Measurements from ENCODE around the gene KIAA1586. TPM values are rescaled to one million over a fixed set of nuclear protein-coding genes. Genes with fewer than 3 reads are reported as not detected.
A peak's percentile ranks its signal among the peaks of the same experiment; 100 is the strongest.

The KIAA1586 gene
- total and polyA plus RNA-seq, 4 donors: 17.1 to 59.4 (median 20.0) TPM

GRCh38 chr6:57069228-57069627 is 22.7 kb downstream of the KIAA1586 start:
- no peak for DNase-seq (ENCODE audit: low read depth in 4 of 6, low spot score in 6 of 6)
- no peaks in the 10 kb centered on the region for H3K27me3 ChIP-seq (ENCODE audit: control insufficient read depth, insufficient read depth, low read length)
- peaks cover 2% of the 10 kb centered on the region for H3K36me3 ChIP-seq (ENCODE audit: control insufficient read depth, insufficient read depth, low read length)
- WGBS (ENCODE audit: insufficient coverage): 84% methylated on average over 4 of the region's 4 CpGs
- H3K4me3 ChIP-seq (ENCODE audit: low read depth, low read length): no peak overlapping the region
- no peaks in the 10 kb centered on the region for H3K9me3 ChIP-seq (ENCODE audit: control insufficient read depth, insufficient read depth, low read length)
- no peak overlapping the region for H3K27ac ChIP-seq (ENCODE audit: low read depth, low read length)
- no peaks in the 10 kb centered on the region for H3K4me1 ChIP-seq (ENCODE audit: control insufficient read depth, insufficient read depth, low read length)

GRCh38 chr6:57069920-57070331 is 23.4 kb downstream of the KIAA1586 start:
- Histone ChIP-seq H3K36me3 (ENCODE audit: control insufficient read depth, insufficient read depth, low read length) (peaks cover 2% of the 10 kb centered on the region), H3K27ac (ENCODE audit: low read depth, low read length) (no peak overlapping the region), H3K4me1 (ENCODE audit: control insufficient read depth, insufficient read depth, low read length) (no peaks in the 10 kb centered on the region), H3K4me3 (ENCODE audit: low read depth, low read length) (no peak overlapping the region), H3K27me3 (ENCODE audit: control insufficient read depth, insufficient read depth, low read length) (no peaks in the 10 kb centered on the region), H3K9me3 (ENCODE audit: control insufficient read depth, insufficient read depth, low read length) (no peaks in the 10 kb centered on the region)
- 83% methylated on average over 6 of the region's 9 CpGs for WGBS (ENCODE audit: insufficient coverage)
- no peak for DNase-seq (ENCODE audit: low read depth in 4 of 6, low spot score in 6 of 6)

GRCh38 chr6:57072108-57072507 is 25.6 kb downstream of the KIAA1586 start:
- Histone ChIP-seq H3K27ac (ENCODE audit: low read depth, low read length) (no peak overlapping the region), H3K36me3 (ENCODE audit: control insufficient read depth, insufficient read depth, low read length) (no peaks in the 10 kb centered on the region), H3K4me1 (ENCODE audit: control insufficient read depth, insufficient read depth, low read length) (no peaks in the 10 kb centered on the region), H3K27me3 (ENCODE audit: control insufficient read depth, insufficient read depth, low read length) (no peaks in the 10 kb centered on the region), H3K4me3 (ENCODE audit: low read depth, low read length) (no peak overlapping the region), H3K9me3 (ENCODE audit: control insufficient read depth, insufficient read depth, low read length) (no peaks in the 10 kb centered on the region)
- no peak for DNase-seq (ENCODE audit: low read depth in 4 of 6, low spot score in 6 of 6)
- WGBS (ENCODE audit: insufficient coverage): 89% methylated on average over 2 of the region's 3 CpGs

- no peaks in the 10 kb centered on the region for H3K27me3 ChIP-seq (ENCODE audit: control insufficient read depth, insufficient read depth, low read length)
- H3K36me3 ChIP-seq (ENCODE audit: control insufficient read depth, insufficient read depth, low read length): no peaks in the 10 kb centered on the region
- WGBS (ENCODE audit: insufficient coverage): 73% methylated on average over 7 of the region's 8 CpGs
- no peak for DNase-seq (ENCODE audit: low read depth in 4 of 6, low spot score in 6 of 6)
- peaks cover 1% of the 10 kb centered on the region for H3K9me3 ChIP-seq (ENCODE audit: control insufficient read depth, insufficient read depth, low read length)
- H3K4me3 ChIP-seq (ENCODE audit: low read depth, low read length): no peak overlapping the region
- H3K27ac ChIP-seq (ENCODE audit: low read depth, low read length): no peak overlapping the region
- H3K4me1 ChIP-seq (ENCODE audit: control insufficient read depth, insufficient read depth, low read length): no peaks in the 10 kb centered on the region
Observed at GRCh38 chr6:57074383-57074782, 27.9 kb downstream of the KIAA1586 start.

GRCh38 chr6:57075092-57075491 is 28.6 kb downstream of the KIAA1586 start:
- no peak overlapping the region for H3K4me3 ChIP-seq (ENCODE audit: low read depth, low read length)
- H3K36me3 ChIP-seq (ENCODE audit: control insufficient read depth, insufficient read depth, low read length): no peaks in the 10 kb centered on the region
- peaks cover 1% of the 10 kb centered on the region for H3K9me3 ChIP-seq (ENCODE audit: control insufficient read depth, insufficient read depth, low read length)

GRCh38 chr6:57078531-57079207 is 32.2 kb downstream of the KIAA1586 start:
- no peak overlapping the region for H3K4me3 ChIP-seq (ENCODE audit: low read depth, low read length)
- H3K27me3 ChIP-seq (ENCODE audit: control insufficient read depth, insufficient read depth, low read length): no peaks in the 10 kb centered on the region
- H3K4me1 ChIP-seq (ENCODE audit: control insufficient read depth, insufficient read depth, low read length): no peaks in the 10 kb centered on the region
- no CpG with 5 or more reads among the region's 1 CpG for WGBS (ENCODE audit: insufficient coverage)
- no peaks in the 10 kb centered on the region for H3K36me3 ChIP-seq (ENCODE audit: control insufficient read depth, insufficient read depth, low read length)
- no peak overlapping the region for H3K27ac ChIP-seq (ENCODE audit: low read depth, low read length)
- no peak for DNase-seq (ENCODE audit: low read depth in 4 of 6, low spot score in 6 of 6)
- H3K9me3 ChIP-seq (ENCODE audit: control insufficient read depth, insufficient read depth, low read length): peaks cover 1% of the 10 kb centered on the region

More at GRCh38 chr6:57075092-57075491, 28.6 kb downstream of the KIAA1586 start:
- no peaks in the 10 kb centered on the region for H3K27me3 ChIP-seq (ENCODE audit: control insufficient read depth, insufficient read depth, low read length)
- no peak overlapping the region for H3K27ac ChIP-seq (ENCODE audit: low read depth, low read length)
- no peaks in the 10 kb centered on the region for H3K4me1 ChIP-seq (ENCODE audit: control insufficient read depth, insufficient read depth, low read length)
- DNase-seq (ENCODE audit: low read depth in 4 of 6, low spot score in 6 of 6): no peak

GRCh38 chr6:57085471-57085870 is 39.0 kb downstream of the KIAA1586 start:
- Histone ChIP-seq H3K27ac (ENCODE audit: low read depth, low read length) (no peak overlapping the region), H3K36me3 (ENCODE audit: control insufficient read depth, insufficient read depth, low read length) (no peaks in the 10 kb centered on the region), H3K4me3 (ENCODE audit: low read depth, low read length) (no peak overlapping the region), H3K9me3 (ENCODE audit: control insufficient read depth, insufficient read depth, low read length) (no peaks in the 10 kb centered on the region), H3K4me1 (ENCODE audit: control insufficient read depth, insufficient read depth, low read length) (no peaks in the 10 kb centered on the region), H3K27me3 (ENCODE audit: control insufficient read depth, insufficient read depth, low read length) (no peaks in the 10 kb centered on the region)
- no peak for DNase-seq (ENCODE audit: low read depth in 4 of 6, low spot score in 6 of 6)
- 75% methylated on average over 1 of the region's 2 CpGs for WGBS (ENCODE audit: insufficient coverage)

GRCh38 chr6:57086843-57087242 is 40.4 kb downstream of the KIAA1586 start:
- Histone ChIP-seq H3K27ac (ENCODE audit: low read depth, low read length) (no peak overlapping the region), H3K27me3 (ENCODE audit: control insufficient read depth, insufficient read depth, low read length) (no peaks in the 10 kb centered on the region), H3K9me3 (ENCODE audit: control insufficient read depth, insufficient read depth, low read length) (no peaks in the 10 kb centered on the region), H3K36me3 (ENCODE audit: control insufficient read depth, insufficient read depth, low read length) (no peaks in the 10 kb centered on the region), H3K4me1 (ENCODE audit: control insufficient read depth, insufficient read depth, low read length) (no peaks in the 10 kb centered on the region), H3K4me3 (ENCODE audit: low read depth, low read length) (no peak overlapping the region)
- DNase-seq (ENCODE audit: low read depth in 4 of 6, low spot score in 6 of 6): no peak
- WGBS (ENCODE audit: insufficient coverage): no CpG with 5 or more reads among the region's 1 CpG

GRCh38 chr6:57087916-57088315 is 41.4 kb downstream of the KIAA1586 start:
- Histone ChIP-seq H3K27ac (ENCODE audit: low read depth, low read length) (no peak overlapping the region), H3K4me3 (ENCODE audit: low read depth, low read length) (no peak overlapping the region), H3K36me3 (ENCODE audit: control insufficient read depth, insufficient read depth, low read length) (no peaks in the 10 kb centered on the region), H3K4me1 (ENCODE audit: control insufficient read depth, insufficient read depth, low read length) (no peaks in the 10 kb centered on the region), H3K9me3 (ENCODE audit: control insufficient read depth, insufficient read depth, low read length) (no peaks in the 10 kb centered on the region), H3K27me3 (ENCODE audit: control insufficient read depth, insufficient read depth, low read length) (no peaks in the 10 kb centered on the region)
- no peak for DNase-seq (ENCODE audit: low read depth in 4 of 6, low spot score in 6 of 6)
- no CpG with 5 or more reads among the region's 4 CpGs for WGBS (ENCODE audit: insufficient coverage)

GRCh38 chr6:57089265-57089664 is 42.8 kb downstream of the KIAA1586 start:
- no peak for DNase-seq (ENCODE audit: low read depth in 4 of 6, low spot score in 6 of 6)
- Histone ChIP-seq H3K27me3 (ENCODE audit: control insufficient read depth, insufficient read depth, low read length) (no peaks in the 10 kb centered on the region), H3K27ac (ENCODE audit: low read depth, low read length) (no peak overlapping the region), H3K9me3 (ENCODE audit: control insufficient read depth, insufficient read depth, low read length) (no peaks in the 10 kb centered on the region), H3K36me3 (ENCODE audit: control insufficient read depth, insufficient read depth, low read length) (no peaks in the 10 kb centered on the region), H3K4me3 (ENCODE audit: low read depth, low read length) (peak overlapping the region; percentile 65), H3K4me1 (ENCODE audit: control insufficient read depth, insufficient read depth, low read length) (no peaks in the 10 kb centered on the region)
- no CpG with 5 or more reads among the region's 3 CpGs for WGBS (ENCODE audit: insufficient coverage)
